Natural killer cell (primary cell): ENCODE data around the gene HIC1. TPM values are rescaled to one million over a fixed set of nuclear protein-coding genes. Genes with fewer than 3 reads are reported as not detected.

Source experiments
- ATAC-seq, 3 donors: fragments of 150-1000 bp in 2 of 3; fragments of 200-7000 bp in 1 of 3; cut with Tn5 transposase; 1 replicate in 1 of 3; 2 replicates in 2 of 3; pipeline ENCODE4 v1.10.0; 2021; ENCODE audit warnings: mild to moderate bottlenecking in 2 of 3, moderate library complexity in 2 of 3
- DNase-seq, 2 donors: peaks; one replicate each; pipeline versions ENCODE4 v3.0.0 to v3.0.0-alpha.2; 2013 to 2021; ENCODE audit warnings: mixed read lengths in 1 of 2
- H3K27ac ChIP-seq: one replicate; pipeline ENCODE4 v1.5.1; 2013; ENCODE audit warnings: mild to moderate bottlenecking, low read length
- H3K27me3 ChIP-seq: one replicate; pipeline ENCODE4 v1.6.1; 2013; ENCODE audit warnings: low read length; ENCODE audit not compliant: control insufficient read depth, insufficient read depth
- H3K36me3 ChIP-seq: one replicate; pipeline ENCODE4 v1.6.1; 2013; ENCODE audit warnings: low read length; ENCODE audit not compliant: control insufficient read depth, insufficient read depth
- H3K4me1 ChIP-seq: one replicate; pipeline ENCODE4 v1.6.1; 2013; ENCODE audit warnings: low read length; ENCODE audit not compliant: control insufficient read depth, insufficient read depth
- H3K4me3 ChIP-seq: one replicate; pipeline ENCODE4 v1.5.1; 2013; ENCODE audit warnings: low read length
- H3K9me3 ChIP-seq: one replicate; pipeline ENCODE4 v1.6.1; 2013; ENCODE audit warnings: low read length; ENCODE audit not compliant: control insufficient read depth, insufficient read depth
- H3K27ac Mint-ChIP-seq, 2 donors: one replicate each; pipeline ENCODE4 v1.8.0; 2022; ENCODE audit warnings: mild to moderate bottlenecking in 2 of 2, mixed read lengths in 2 of 2, moderate library complexity in 1 of 2
- H3K27me3 Mint-ChIP-seq, 2 donors: one replicate each; pipeline ENCODE4 v1.8.0; 2022; ENCODE audit warnings: low read depth in 2 of 2, mixed read lengths in 2 of 2
- H3K36me3 Mint-ChIP-seq: one replicate; pipeline ENCODE4 v1.8.0; 2022; ENCODE audit warnings: mixed read lengths
- H3K4me1 Mint-ChIP-seq, 2 donors: one replicate each; pipeline ENCODE4 v1.8.0; 2022; ENCODE audit warnings: mixed read lengths in 2 of 2
- H3K4me3 Mint-ChIP-seq: one replicate; pipeline ENCODE4 v1.8.0; 2022; ENCODE audit warnings: mild to moderate bottlenecking, moderate library complexity, mixed read lengths
- H3K9me3 Mint-ChIP-seq, 2 donors: one replicate each; pipeline ENCODE4 v1.8.0; 2022; ENCODE audit warnings: mixed read lengths in 2 of 2
- WGBS: methylation state at CpG from one replicate; pipeline ENCODE4 v1.1.7; 2013; ENCODE audit warnings: missing lambda C conversion rate; ENCODE audit not compliant: insufficient coverage; 5-methylcytosine and 5-hydroxymethylcytosine counted together
- intact Hi-C: fragments of 100-400 bp; cut with micrococcal nuclease; formaldehyde crosslinking; loops from one replicate; pipeline ENCODE4 v1.14.2; 2022
- total RNA-seq, 4 donors: library from RNA; stranded (reverse); fragments of 120-200 nt in 1 of 4; gene quantifications; one replicate each; pipeline versions ENCODE4 v1.2.3 to v1.2.4, GENCODE V29; 2013 to 2022
- TF ChIP-seq, protein P1 (sequence below): fragments of 200-600 bp; IDR thresholded peaks from one replicate; pipeline ENCODE4 v1.8.0; 2022; ENCODE audit warnings: antibody characterized with exemption

Gene HIC1
- total RNA-seq, 3 donors from 2014 or later (not counting 1 experiment from before 2014, with no cell fraction given), result 19.2 to 26.4 (median 20.7) TPM

GRCh38 chr17:2107050-2107449, 52.1 kb downstream of the HIC1 start:
- no peaks in the 10 kb centered on the region for H3K9me3 Mint-ChIP-seq
- no peak overlapping the region for H3K27ac Mint-ChIP-seq
- H3K27me3 Mint-ChIP-seq, result no peaks in the 10 kb centered on the region
- H3K4me1 Mint-ChIP-seq, result peaks cover 8 to 13% of the 10 kb centered on the region in 2 donors
- ATAC-seq (no peak), DNase-seq (no peak)
- H3K36me3 Mint-ChIP-seq, result no peaks in the 10 kb centered on the region
- peaks cover 3% of the 10 kb centered on the region for H3K4me1 ChIP-seq
- WGBS, result 90% methylated on average over 2 of the region's 2 CpGs
- H3K4me3 Mint-ChIP-seq, result no peak overlapping the region
- no peaks in the 10 kb centered on the region for H3K27me3 ChIP-seq
- H3K36me3 ChIP-seq, result no peaks in the 10 kb centered on the region
- H3K9me3 ChIP-seq, result no peaks in the 10 kb centered on the region
- no peak overlapping the region for H3K27ac ChIP-seq
- intact Hi-C loops, result no loop called here
- TF ChIP-seq, protein P1, sequence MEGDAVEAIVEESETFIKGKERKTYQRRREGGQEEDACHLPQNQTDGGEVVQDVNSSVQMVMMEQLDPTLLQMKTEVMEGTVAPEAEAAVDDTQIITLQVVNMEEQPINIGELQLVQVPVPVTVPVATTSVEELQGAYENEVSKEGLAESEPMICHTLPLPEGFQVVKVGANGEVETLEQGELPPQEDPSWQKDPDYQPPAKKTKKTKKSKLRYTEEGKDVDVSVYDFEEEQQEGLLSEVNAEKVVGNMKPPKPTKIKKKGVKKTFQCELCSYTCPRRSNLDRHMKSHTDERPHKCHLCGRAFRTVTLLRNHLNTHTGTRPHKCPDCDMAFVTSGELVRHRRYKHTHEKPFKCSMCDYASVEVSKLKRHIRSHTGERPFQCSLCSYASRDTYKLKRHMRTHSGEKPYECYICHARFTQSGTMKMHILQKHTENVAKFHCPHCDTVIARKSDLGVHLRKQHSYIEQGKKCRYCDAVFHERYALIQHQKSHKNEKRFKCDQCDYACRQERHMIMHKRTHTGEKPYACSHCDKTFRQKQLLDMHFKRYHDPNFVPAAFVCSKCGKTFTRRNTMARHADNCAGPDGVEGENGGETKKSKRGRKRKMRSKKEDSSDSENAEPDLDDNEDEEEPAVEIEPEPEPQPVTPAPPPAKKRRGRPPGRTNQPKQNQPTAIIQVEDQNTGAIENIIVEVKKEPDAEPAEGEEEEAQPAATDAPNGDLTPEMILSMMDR, result no peak
- no peak overlapping the region for H3K4me3 ChIP-seq

DNA sequence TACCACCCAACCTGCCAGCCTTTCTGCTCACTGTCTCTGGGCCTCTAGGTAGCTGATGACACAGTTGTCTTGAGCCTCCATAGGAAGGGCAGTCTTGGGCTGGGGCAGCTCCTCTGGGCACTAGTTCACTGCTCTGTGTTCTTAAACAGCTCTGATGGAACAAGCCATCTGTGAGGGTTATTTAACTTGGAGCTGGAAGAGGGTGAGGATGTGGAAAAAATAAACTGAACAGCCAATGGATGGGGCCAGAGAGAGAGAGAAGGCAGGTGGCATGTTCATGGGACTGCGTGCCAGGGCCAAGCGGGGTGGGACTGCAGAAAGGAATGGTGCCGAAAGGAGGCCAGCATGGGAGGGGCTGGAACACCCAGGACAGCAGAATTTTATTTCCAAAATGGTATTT, 52.6 kb downstream of the HIC1 start:
- Histone ChIP-seq H3K4me1 (no peaks in the 10 kb centered on the region), H3K4me3 (no peak overlapping the region), H3K36me3 (no peaks in the 10 kb centered on the region), H3K9me3 (no peaks in the 10 kb centered on the region), H3K27ac (no peak overlapping the region), H3K27me3 (no peaks in the 10 kb centered on the region)
- H3K4me1 Mint-ChIP-seq, result peaks cover 7 to 11% of the 10 kb centered on the region in 2 donors
- WGBS, result 100% methylated on average over 3 of the region's 3 CpGs
- no peaks in the 10 kb centered on the region for H3K36me3 Mint-ChIP-seq
- TF ChIP-seq, protein P1, result no peak
- ATAC-seq, result no peak
- H3K27ac Mint-ChIP-seq, result no peak overlapping the region
- intact Hi-C loops, result no loop called here
- no peaks in the 10 kb centered on the region for H3K9me3 Mint-ChIP-seq
- H3K27me3 Mint-ChIP-seq, result no peaks in the 10 kb centered on the region
- DNase-seq, result no peak
- no peak overlapping the region for H3K4me3 Mint-ChIP-seq

GRCh38 chr17:2108170-2108569, 53.3 kb downstream of the HIC1 start:
- WGBS, result 91% methylated on average over 8 of the region's 8 CpGs
- no peaks in the 10 kb centered on the region for H3K36me3 ChIP-seq
- H3K4me1 Mint-ChIP-seq, result peaks cover 0 to 5% of the 10 kb centered on the region in 2 donors
- no peak overlapping the region for H3K4me3 Mint-ChIP-seq
- DNase-seq (no peak), ATAC-seq (no peak)
- H3K9me3 Mint-ChIP-seq, result no peaks in the 10 kb centered on the region
- H3K27me3 ChIP-seq, result no peaks in the 10 kb centered on the region
- intact Hi-C loops, result no loop called here
- TF ChIP-seq, protein P1, result no peak
- no peaks in the 10 kb centered on the region for H3K9me3 ChIP-seq
- no peak overlapping the region for H3K27ac ChIP-seq
- no peaks in the 10 kb centered on the region for H3K27me3 Mint-ChIP-seq
- H3K4me3 ChIP-seq, result no peak overlapping the region
- H3K4me1 ChIP-seq, result no peaks in the 10 kb centered on the region
- no peak overlapping the region for H3K27ac Mint-ChIP-seq
- H3K36me3 Mint-ChIP-seq, result no peaks in the 10 kb centered on the region

DNA sequence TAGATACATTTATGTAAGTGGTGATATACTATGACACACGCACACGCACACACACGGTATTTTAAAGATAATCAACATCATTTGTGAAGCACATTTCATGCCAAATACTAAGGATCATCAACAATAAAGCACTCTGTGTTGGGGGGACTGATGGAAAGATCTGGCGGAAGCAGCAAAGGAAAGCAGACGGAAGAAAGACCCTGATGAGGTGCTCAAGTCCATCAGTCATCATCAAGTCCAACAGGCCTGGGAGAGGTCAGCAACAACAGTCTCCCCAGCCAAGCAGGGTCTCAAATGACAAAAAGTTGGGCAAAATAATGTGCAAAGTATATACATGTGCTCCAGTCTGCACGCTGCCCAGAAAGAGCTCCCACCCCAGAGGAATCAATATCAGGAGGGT, 55.5 kb downstream of the HIC1 start:
- Histone ChIP-seq H3K9me3 (no peaks in the 10 kb centered on the region), H3K27ac (no peak overlapping the region), H3K4me3 (no peak overlapping the region), H3K4me1 (no peaks in the 10 kb centered on the region), H3K36me3 (peaks cover 2% of the 10 kb centered on the region), H3K27me3 (no peaks in the 10 kb centered on the region)
- H3K4me3 Mint-ChIP-seq, result no peak overlapping the region
- WGBS, result 100% methylated on average over 3 of the region's 6 CpGs
- no peak for ATAC-seq
- no peak for DNase-seq
- H3K27ac Mint-ChIP-seq, result no peak overlapping the region
- peaks cover 0 to 5% of the 10 kb centered on the region in 2 donors for H3K4me1 Mint-ChIP-seq
- no peaks in the 10 kb centered on the region for H3K9me3 Mint-ChIP-seq
- no peaks in the 10 kb centered on the region for H3K36me3 Mint-ChIP-seq
- H3K27me3 Mint-ChIP-seq, result no peaks in the 10 kb centered on the region
- TF ChIP-seq, protein P1, result no peak
- intact Hi-C loops, result no loop called here
